ENCODE measurements around the gene MEGF11. TPM values are rescaled to one million over a fixed set of nuclear protein-coding genes. Genes with fewer than 3 reads are reported as not detected.

The MEGF11 gene
- total RNA-seq, 2 donors from 2014 or later, result not detected

DNA sequence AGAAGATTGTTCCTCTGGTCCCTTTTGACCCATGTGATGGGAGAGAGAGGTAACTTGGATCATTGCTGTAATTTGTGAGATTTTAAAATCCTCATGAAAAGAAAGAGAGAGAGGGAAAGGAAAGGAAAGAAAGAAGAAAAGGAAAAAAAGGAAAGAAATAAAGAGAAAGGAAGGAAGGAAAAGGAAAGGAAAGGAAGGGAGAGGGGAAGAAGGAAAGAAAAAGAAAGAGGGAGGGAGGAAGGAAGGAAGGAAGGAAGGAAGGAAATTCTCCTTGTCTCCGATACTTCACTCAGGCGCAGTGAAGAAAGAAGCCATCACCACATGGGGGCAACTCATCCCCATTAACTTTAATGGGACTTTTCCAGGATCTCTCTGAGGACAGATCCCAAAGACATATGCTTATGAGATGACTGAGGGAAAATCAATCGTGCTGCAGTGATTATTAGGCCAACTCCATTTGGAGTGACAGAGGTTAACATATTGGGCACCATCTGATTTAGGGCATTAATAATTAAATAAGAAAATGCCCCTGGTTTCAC lies 123.0 kb downstream of the MEGF11 start:
- Histone ChIP-seq H3K27ac (no peak overlapping the region), H3K4me1 (no peaks in the 10 kb centered on the region), H3K9me3 (no peaks in the 10 kb centered on the region), H3K9ac (ENCODE audit: low read depth in 2 of 2, low read length in 2 of 2) (no peak overlapping the region), H3K27me3 (no peaks in the 10 kb centered on the region), H3K36me3 (no peaks in the 10 kb centered on the region), H3K4me3 (no peak overlapping the region)
- TF ChIP-seq, protein P1, sequence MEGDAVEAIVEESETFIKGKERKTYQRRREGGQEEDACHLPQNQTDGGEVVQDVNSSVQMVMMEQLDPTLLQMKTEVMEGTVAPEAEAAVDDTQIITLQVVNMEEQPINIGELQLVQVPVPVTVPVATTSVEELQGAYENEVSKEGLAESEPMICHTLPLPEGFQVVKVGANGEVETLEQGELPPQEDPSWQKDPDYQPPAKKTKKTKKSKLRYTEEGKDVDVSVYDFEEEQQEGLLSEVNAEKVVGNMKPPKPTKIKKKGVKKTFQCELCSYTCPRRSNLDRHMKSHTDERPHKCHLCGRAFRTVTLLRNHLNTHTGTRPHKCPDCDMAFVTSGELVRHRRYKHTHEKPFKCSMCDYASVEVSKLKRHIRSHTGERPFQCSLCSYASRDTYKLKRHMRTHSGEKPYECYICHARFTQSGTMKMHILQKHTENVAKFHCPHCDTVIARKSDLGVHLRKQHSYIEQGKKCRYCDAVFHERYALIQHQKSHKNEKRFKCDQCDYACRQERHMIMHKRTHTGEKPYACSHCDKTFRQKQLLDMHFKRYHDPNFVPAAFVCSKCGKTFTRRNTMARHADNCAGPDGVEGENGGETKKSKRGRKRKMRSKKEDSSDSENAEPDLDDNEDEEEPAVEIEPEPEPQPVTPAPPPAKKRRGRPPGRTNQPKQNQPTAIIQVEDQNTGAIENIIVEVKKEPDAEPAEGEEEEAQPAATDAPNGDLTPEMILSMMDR (IDR thresholded peaks at IDR 0.05), result no peak
- no peak for DNase-seq
- intact Hi-C loops (cut with DNase I), result no loop called here

- no peaks in the 10 kb centered on the region for H3K27me3 ChIP-seq
- H3K9ac ChIP-seq (ENCODE audit: low read depth in 2 of 2, low read length in 2 of 2), result no peak overlapping the region
- intact Hi-C loops (cut with DNase I), result no loop called here
- no peaks in the 10 kb centered on the region for H3K9me3 ChIP-seq
- DNase-seq, result no peak
- H3K4me3 ChIP-seq, result no peak overlapping the region
- TF ChIP-seq, protein P1 (IDR thresholded peaks at IDR 0.05), result no peak
- H3K36me3 ChIP-seq, result no peaks in the 10 kb centered on the region
- H3K27ac ChIP-seq, result no peak overlapping the region
- H3K4me1 ChIP-seq, result no peaks in the 10 kb centered on the region
Observed at GRCh38 chr15:66129586-66129985, 124.0 kb downstream of the MEGF11 start.

DNA sequence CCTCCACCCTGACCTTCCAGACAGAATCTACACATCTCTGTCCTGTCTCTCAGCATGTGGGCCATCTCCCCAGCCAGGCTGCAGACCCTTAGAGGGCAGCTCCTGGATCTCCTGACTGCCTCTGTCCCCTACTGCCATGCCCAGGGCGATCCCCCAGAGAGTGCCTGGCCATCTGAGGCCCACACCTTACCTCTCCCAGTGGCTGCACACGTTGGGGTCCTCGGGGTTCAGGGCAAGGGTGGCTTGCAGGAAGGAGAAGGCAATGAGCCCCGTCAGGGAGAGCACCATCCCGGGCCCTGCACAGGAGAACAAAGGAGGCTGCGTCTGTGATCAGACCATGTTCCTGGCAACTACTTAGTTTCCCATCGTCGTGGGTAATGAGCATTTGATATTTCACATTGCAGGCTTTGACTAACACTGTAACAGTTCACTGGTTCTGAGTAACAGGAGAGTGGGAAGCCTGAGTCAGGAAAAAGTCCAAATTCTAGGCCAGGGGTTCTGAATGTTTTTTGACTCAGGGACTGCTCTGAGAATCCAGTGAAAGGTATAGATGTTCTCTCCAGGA lies 125.4 kb downstream of the MEGF11 start:
- H3K4me1 ChIP-seq, result no peaks in the 10 kb centered on the region
- no peaks in the 10 kb centered on the region for H3K27me3 ChIP-seq
- H3K27ac ChIP-seq, result no peak overlapping the region
- no peaks in the 10 kb centered on the region for H3K36me3 ChIP-seq
- H3K9ac ChIP-seq (ENCODE audit: low read depth in 2 of 2, low read length in 2 of 2), result no peak overlapping the region
- no peak overlapping the region for H3K4me3 ChIP-seq
- intact Hi-C loops (cut with DNase I), result no loop called here
- no peaks in the 10 kb centered on the region for H3K9me3 ChIP-seq
- no peak for DNase-seq
- TF ChIP-seq, protein P1 (IDR thresholded peaks at IDR 0.05), result no peak

DNA sequence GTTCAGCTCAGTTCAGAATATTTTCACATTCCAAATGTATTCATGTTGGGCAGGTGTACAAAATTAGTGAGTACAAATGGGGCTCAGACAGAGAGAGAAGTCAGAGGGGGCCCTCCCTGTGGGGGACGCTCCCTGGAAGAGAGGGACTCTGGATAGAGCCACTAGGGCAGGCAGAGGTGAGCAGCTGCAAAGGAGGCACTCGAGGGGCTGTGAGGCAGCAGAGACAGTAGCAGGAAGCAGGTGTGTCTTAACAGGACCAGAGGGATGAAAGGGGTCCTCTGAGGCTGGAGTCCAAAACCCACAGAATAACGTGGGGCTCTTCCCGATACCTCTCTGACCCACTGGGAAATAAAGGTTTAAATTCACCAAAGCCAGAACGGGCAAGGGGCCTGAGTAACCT lies 127.1 kb downstream of the MEGF11 start:
- Histone ChIP-seq H3K27ac (no peak overlapping the region), H3K4me3 (no peak overlapping the region), H3K36me3 (no peaks in the 10 kb centered on the region), H3K9ac (ENCODE audit: low read depth in 2 of 2, low read length in 2 of 2) (no peak overlapping the region), H3K9me3 (no peaks in the 10 kb centered on the region), H3K27me3 (no peaks in the 10 kb centered on the region), H3K4me1 (no peaks in the 10 kb centered on the region)
- intact Hi-C loops (cut with DNase I), result no loop called here
- TF ChIP-seq, protein P1 (IDR thresholded peaks at IDR 0.05), result no peak
- DNase-seq, result no peak

DNA sequence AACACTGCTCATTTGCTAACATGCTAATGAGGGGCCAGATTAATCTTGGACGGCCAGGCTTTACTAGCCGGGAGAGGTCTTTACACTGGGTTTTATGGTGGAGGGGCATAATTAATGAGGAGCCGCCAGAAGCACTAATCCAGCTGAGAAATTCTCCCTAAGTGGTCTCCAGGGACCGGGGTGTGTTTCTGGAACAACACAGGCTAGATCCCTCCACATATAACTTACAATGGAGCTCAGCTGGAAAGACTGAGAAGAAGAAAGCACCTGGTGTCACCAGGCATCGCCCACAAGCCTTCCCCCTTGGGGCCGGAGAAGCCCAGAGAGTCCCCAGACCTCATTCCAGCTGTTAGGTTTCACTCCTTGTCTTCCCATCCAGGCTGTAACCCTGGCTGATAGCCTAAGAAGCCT lies 127.5 kb downstream of the MEGF11 start:
- H3K9ac ChIP-seq (ENCODE audit: low read depth in 2 of 2, low read length in 2 of 2), result no peak overlapping the region
- TF ChIP-seq, protein P1 (IDR thresholded peaks at IDR 0.05), result no peak
- H3K36me3 ChIP-seq, result no peaks in the 10 kb centered on the region
- intact Hi-C loops (cut with DNase I), result no loop called here
- DNase-seq, result no peak
- H3K27ac ChIP-seq, result no peak overlapping the region
- H3K4me1 ChIP-seq, result no peaks in the 10 kb centered on the region
- no peaks in the 10 kb centered on the region for H3K27me3 ChIP-seq
- H3K4me3 ChIP-seq, result no peak overlapping the region
- H3K9me3 ChIP-seq, result no peaks in the 10 kb centered on the region
